SU-DHL-6 (cell line): Measurements from ENCODE around the gene PRR7.

Source experiments
- H2AFZ ChIP-seq: fragments of 200-600 bp; sonication (generic); 2 replicates; pipeline ENCODE4 v1.6.1; 2014; ENCODE audit warnings: low read depth, mild to moderate bottlenecking, moderate library complexity, mixed read lengths, antibody characterized with exemption, low read length; ENCODE audit not compliant: severe bottlenecking
- H3F3A ChIP-seq: fragments of 200-600 bp; shearing (Covaris generic); 2 replicates; pipeline ENCODE4 v1.6.0; 2016; ENCODE audit warnings: antibody characterized with exemption, mild to moderate bottlenecking; ENCODE audit not compliant: insufficient read depth
- H3K27ac ChIP-seq: fragments of 200-600 bp; sonication (generic); 2 replicates; pipeline ENCODE4 v1.5.1; 2016; ENCODE audit warnings: low read depth, mild to moderate bottlenecking, low read length, moderate library complexity, mixed read lengths
- H3K27me3 ChIP-seq: fragments of 200-600 bp; sonication (generic), shearing (Covaris generic); 2 replicates; pipeline ENCODE4 v1.6.0; 2014; ENCODE audit warnings: mild to moderate bottlenecking, low read length
- H3K36me3 ChIP-seq: fragments of 200-600 bp; sonication (generic); 2 replicates; pipeline ENCODE4 v1.6.1; 2014; ENCODE audit warnings: mild to moderate bottlenecking, low read length, mixed read lengths
- H3K4me2 ChIP-seq: fragments of 300-600, 200-600 bp; shearing (Covaris generic), sonication (generic); 2 replicates; pipeline ENCODE4 v1.6.0; 2014; ENCODE audit warnings: low read length, low read depth, mild to moderate bottlenecking; ENCODE audit not compliant: poor library complexity, severe bottlenecking
- H3K4me3 ChIP-seq: fragments of 200-600 bp; sonication (generic); 2 replicates; pipeline ENCODE4 v1.5.1; 2014; ENCODE audit warnings: antibody characterized with exemption, low read length, mild to moderate bottlenecking, mixed read lengths; ENCODE audit not compliant: insufficient read depth, poor library complexity, severe bottlenecking
- H3K79me2 ChIP-seq: fragments of 200-600 bp; sonication (generic); 2 replicates; pipeline ENCODE4 v1.6.1; 2014; ENCODE audit warnings: mild to moderate bottlenecking, low read length, moderate library complexity; ENCODE audit not compliant: insufficient read depth
- H3K9ac ChIP-seq: fragments of 200-600 bp; sonication (generic); 2 replicates; pipeline ENCODE4 v1.7.0; 2014; ENCODE audit warnings: mild to moderate bottlenecking, low read length
- H3K9me2 ChIP-seq: fragments of 200-600 bp; sonication (generic); replicated peaks from 2 replicates; pipeline ENCODE4 v1.6.1; 2014; ENCODE audit warnings: low read length; ENCODE audit not compliant: insufficient read depth
- H3K9me3 ChIP-seq: fragments of 200-600 bp; sonication (generic); 2 replicates; pipeline ENCODE4 v1.6.1; 2014; ENCODE audit warnings: low read length, mixed read lengths; ENCODE audit not compliant: insufficient read depth
- H4K20me1 ChIP-seq: fragments of 200-600 bp; sonication (generic); 2 replicates; pipeline ENCODE4 v1.6.1; 2014; ENCODE audit warnings: low read depth, mild to moderate bottlenecking, antibody characterized with exemption, low read length, moderate library complexity, mixed read lengths
- EZH2phosphoT487 ChIP-seq: fragments of 200-600 bp; sonication (generic), shearing (Covaris generic); conservative IDR thresholded peaks from 2 replicates; pipeline ENCODE4 v1.6.1; 2018; ENCODE audit warnings: mild to moderate bottlenecking, antibody characterized with exemption, low read length, moderate library complexity, mixed read lengths
- TF ChIP-seq, protein P1 (sequence below): fragments of 200-600 bp; sonication (generic); IDR thresholded peaks from one replicate; pipeline ENCODE4 v1.5.1; 2017; ENCODE audit warnings: antibody characterized with exemption, mild to moderate bottlenecking, low read length, moderate library complexity; ENCODE audit not compliant: insufficient read depth, poor library complexity, severe bottlenecking

The PRR7 gene

DNA sequence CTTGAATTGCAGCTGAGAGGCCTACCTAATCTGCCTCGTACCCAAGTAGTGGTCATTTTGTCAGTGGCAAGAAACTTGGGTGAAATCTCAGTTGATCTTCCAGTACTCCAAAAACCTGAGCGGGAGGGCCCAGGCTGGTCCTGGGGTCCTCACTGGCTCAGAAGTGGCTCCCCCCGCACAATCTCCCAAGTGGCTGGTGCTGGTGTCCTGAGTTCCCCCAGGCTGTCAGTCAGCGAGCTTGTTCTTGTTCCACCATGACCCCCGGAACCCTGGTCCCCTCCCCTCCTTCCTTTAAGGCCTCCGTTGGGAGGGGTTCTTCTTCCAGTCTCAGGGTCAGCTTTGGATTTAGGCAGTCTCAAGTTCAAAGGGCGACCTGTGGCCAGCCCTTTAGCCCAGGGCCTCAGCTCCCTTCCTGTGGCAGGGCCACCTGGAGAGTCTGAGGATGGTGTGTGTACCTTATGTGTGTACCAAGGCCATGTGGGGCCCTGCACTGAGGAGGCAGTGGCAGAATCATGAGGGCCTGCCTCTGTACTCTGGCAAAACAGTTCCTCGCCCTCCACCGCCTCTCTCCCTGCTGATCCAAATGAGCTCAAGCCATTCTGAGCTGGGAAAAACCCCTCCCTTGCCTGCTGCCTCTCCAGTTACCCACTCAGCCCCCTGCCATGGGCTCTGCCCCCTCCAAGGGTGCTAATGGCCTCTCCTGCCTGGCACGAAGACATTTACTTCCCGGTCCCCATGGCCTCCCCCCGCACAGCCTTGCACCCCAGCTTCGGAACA, 31.3 kb downstream of the PRR7 start:
- Histone ChIP-seq H3K9me2 (no peaks in the 10 kb centered on the region), H3K27me3 (no peaks in the 10 kb centered on the region), H3K27ac (no peak overlapping the region), H3K36me3 (no peaks in the 10 kb centered on the region), H2AFZ (no peak overlapping the region), H4K20me1 (no peaks in the 10 kb centered on the region), H3K79me2 (no peaks in the 10 kb centered on the region), H3K4me3 (no peak overlapping the region), H3K9ac (no peak overlapping the region), H3F3A (no peaks in the 10 kb centered on the region; the same call in 1 of the 2 replicates), H3K9me3 (no peaks in the 10 kb centered on the region), H3K4me2 (no peak overlapping the region)
- no peak for TF ChIP-seq EZH2phosphoT487
- TF ChIP-seq, protein P1, sequence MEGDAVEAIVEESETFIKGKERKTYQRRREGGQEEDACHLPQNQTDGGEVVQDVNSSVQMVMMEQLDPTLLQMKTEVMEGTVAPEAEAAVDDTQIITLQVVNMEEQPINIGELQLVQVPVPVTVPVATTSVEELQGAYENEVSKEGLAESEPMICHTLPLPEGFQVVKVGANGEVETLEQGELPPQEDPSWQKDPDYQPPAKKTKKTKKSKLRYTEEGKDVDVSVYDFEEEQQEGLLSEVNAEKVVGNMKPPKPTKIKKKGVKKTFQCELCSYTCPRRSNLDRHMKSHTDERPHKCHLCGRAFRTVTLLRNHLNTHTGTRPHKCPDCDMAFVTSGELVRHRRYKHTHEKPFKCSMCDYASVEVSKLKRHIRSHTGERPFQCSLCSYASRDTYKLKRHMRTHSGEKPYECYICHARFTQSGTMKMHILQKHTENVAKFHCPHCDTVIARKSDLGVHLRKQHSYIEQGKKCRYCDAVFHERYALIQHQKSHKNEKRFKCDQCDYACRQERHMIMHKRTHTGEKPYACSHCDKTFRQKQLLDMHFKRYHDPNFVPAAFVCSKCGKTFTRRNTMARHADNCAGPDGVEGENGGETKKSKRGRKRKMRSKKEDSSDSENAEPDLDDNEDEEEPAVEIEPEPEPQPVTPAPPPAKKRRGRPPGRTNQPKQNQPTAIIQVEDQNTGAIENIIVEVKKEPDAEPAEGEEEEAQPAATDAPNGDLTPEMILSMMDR, result no peak

DNA sequence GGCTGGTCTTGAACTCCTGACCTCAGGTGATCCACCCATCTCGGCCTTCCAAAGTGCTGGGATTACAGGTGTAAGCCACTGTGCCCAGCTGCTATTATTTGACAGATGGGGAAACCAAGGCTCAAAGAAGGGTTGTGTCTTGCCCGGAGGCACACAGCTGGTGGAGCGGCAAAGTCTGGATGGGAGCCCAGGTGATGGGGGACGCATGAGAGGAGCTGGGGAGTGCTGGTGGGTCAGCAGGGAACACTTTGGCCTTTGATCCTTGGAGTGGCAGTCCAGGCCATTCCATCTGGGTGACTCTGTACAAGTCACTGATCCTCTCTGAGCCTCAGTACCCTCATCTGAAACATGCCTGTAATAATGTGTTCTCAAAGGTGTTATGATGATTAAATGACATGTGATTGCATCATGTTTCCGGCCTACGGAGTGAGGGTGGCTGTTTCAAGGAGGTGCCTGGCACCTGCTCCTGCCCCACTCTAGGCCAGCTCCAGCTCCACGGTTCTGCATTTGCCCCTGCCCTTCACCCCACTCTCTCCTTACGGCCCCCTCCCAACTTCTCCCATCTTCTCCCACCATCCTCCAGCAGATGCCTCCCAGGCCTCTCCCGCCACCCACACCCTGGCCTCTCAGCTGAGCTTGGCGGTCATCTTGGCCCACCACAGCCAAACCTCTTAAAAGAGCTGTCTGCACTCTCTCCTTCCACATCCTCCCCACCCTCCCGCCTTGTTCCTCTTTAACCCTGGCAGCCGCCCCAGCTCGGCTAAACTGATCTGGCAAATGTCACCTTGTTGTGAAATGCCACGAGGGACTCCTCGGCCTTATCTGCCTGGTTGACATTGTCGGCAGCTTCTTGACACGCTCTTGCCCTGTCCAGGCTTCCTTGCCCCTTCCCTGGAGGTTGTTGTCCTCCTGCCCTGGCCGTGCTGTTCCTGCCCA, 32.4 kb downstream of the PRR7 start:
- H3F3A ChIP-seq, result no peaks in the 10 kb centered on the region; the same call in 1 of the 2 replicates
- no peaks in the 10 kb centered on the region for H3K9me3 ChIP-seq
- H3K79me2 ChIP-seq, result no peaks in the 10 kb centered on the region
- no peak overlapping the region for H3K4me2 ChIP-seq
- H2AFZ ChIP-seq, result no peak overlapping the region
- TF ChIP-seq, protein P1, result no peak
- no peak for TF ChIP-seq EZH2phosphoT487
- H3K9ac ChIP-seq, result peak overlapping the region; percentile 14; the same call in 1 of the 2 replicates
- no peaks in the 10 kb centered on the region for H3K9me2 ChIP-seq
- no peaks in the 10 kb centered on the region for H4K20me1 ChIP-seq
- no peaks in the 10 kb centered on the region for H3K27me3 ChIP-seq
- no peak overlapping the region for H3K4me3 ChIP-seq
- H3K36me3 ChIP-seq, result no peaks in the 10 kb centered on the region
- H3K27ac ChIP-seq, result peak overlapping the region; percentile 50

DNA sequence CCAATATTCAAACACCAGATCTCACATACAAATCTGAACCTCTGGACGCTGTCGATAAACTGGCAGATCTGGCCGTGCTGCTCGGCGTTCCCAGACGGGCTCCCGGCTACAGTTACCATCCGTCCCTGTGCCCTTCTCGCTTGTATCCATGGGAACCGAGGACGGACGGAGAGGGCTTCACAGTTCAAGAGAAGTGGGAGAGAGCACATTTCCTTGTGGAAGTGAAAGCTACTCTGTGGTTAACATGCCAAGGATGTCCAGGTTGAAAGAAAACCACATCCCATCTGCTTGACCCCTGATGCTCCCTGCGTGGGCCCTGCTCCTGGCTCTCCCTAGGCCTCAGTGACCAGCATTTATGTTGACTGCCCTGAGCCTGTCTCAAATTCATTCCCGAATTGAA, 33.2 kb downstream of the PRR7 start:
- Histone ChIP-seq H3K36me3 (no peaks in the 10 kb centered on the region), H3K9ac (no peak overlapping the region)

More for the DNA sequence above, 33.2 kb downstream of the PRR7 start:
- H3K4me2 ChIP-seq, result no peak overlapping the region
- H3K4me3 ChIP-seq, result no peak overlapping the region
- no peak for TF ChIP-seq EZH2phosphoT487
- TF ChIP-seq, protein P1, result no peak
- H3K27me3 ChIP-seq, result no peaks in the 10 kb centered on the region
- H3F3A ChIP-seq, result no peaks in the 10 kb centered on the region; the same call in 1 of the 2 replicates
- no peaks in the 10 kb centered on the region for H4K20me1 ChIP-seq
- no peak overlapping the region for H2AFZ ChIP-seq
- H3K9me2 ChIP-seq, result no peaks in the 10 kb centered on the region
- no peaks in the 10 kb centered on the region for H3K9me3 ChIP-seq
- H3K79me2 ChIP-seq, result no peaks in the 10 kb centered on the region
- no peak overlapping the region for H3K27ac ChIP-seq
